IPS-15b (cell line): ENCODE results near the gene SCFD2.
"Not testable (repeated sequence)": the region's sequence is repeated elsewhere in the genome, so short reads cannot be mapped to it uniquely, and the experiment has no call there.

Experiments
- H3K27me3 ChIP-seq: one replicate; pipeline ENCODE4 v1.6.1; 2013; ENCODE audit warnings: low read length; ENCODE audit not compliant: control insufficient read depth, insufficient read depth
- H3K36me3 ChIP-seq: one replicate; pipeline ENCODE4 v1.6.1; 2013; ENCODE audit warnings: low read length; ENCODE audit not compliant: control insufficient read depth, insufficient read depth
- H3K4me1 ChIP-seq: one replicate; pipeline ENCODE4 v1.6.1; 2013; ENCODE audit warnings: mild to moderate bottlenecking, low read length; ENCODE audit not compliant: control insufficient read depth, insufficient read depth
- H3K4me3 ChIP-seq: one replicate; pipeline ENCODE4 v1.5.1; 2013; ENCODE audit warnings: low read depth, low read length
- H3K9ac ChIP-seq: one replicate; pipeline ENCODE4 v1.6.1; 2013; ENCODE audit warnings: low read depth, mild to moderate bottlenecking, low read length
- H3K9me3 ChIP-seq: one replicate; pipeline ENCODE4 v1.6.1; 2013; ENCODE audit warnings: mild to moderate bottlenecking, low read length; ENCODE audit not compliant: control insufficient read depth, insufficient read depth

The SCFD2 gene

DNA sequence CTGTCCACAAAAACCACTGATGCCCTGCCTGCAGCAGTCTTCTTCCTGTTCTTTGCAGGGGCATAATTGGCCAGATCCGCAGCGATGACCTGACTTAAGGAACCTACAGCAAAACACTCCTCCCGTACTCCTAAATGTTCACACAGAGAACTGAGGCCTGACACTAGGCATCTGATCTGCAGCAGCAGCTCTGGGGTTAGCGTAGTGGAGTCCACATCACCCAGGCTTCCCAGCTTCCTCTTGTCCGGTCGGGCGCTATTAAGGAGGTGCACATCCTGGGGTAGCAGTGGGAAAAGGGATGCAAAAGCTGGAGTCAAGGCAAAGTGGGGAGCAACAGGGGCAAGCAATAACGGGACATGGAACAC is 758 bp downstream of the SCFD2 start:
- Histone ChIP-seq H3K4me3 (peak overlapping the region; percentile 93), H3K27me3 (peaks cover 29% of the 10 kb centered on the region), H3K9me3 (no peaks in the 10 kb centered on the region), H3K36me3 (no peaks in the 10 kb centered on the region), H3K9ac (peak overlapping the region; percentile 16), H3K4me1 (peaks cover 5% of the 10 kb centered on the region)

DNA sequence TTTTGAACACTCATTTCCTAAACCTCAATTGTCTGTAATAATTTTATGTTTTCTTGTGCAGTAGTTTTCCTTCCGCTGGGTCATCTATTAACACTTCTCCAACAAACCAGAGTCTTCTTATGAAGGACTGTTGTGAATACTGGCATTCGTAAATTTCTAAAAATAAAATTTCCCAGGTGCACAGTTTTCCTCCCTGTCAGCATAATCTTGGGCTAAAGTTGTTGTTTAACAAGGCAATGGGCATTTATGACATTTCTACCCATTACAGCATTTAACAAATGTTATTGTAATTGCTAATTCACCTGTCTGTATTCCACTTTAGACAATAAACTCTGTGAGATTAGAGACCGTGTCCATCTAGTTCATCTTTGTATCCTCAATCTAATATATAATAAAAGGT is 1.2 kb downstream of the SCFD2 start:
- no peak overlapping the region for H3K9ac ChIP-seq
- H3K9me3 ChIP-seq = no peaks in the 10 kb centered on the region
- peaks cover 25% of the 10 kb centered on the region for H3K27me3 ChIP-seq
- peak overlapping the region; percentile 93 for H3K4me3 ChIP-seq
- H3K4me1 ChIP-seq = peaks cover 5% of the 10 kb centered on the region
- no peaks in the 10 kb centered on the region for H3K36me3 ChIP-seq

DNA sequence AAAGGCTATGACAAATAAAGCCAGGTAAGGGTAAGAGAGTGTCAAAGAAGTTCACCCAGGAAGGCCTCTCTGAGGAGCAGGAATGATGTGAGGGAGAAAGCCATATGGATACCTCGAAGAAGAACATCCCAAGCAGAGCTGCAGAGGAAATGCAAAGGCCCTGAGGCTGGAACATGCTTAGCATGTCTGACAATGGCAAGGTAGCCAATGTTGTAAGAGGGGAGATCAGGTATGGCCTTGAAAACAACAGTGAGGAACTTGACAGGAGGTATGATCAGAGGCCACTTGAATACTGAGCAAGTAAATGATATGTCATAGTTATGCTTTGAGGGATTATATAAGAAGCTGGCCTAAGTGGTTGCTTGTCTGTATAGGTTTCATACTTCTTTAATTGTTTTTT is 3.8 kb downstream of the SCFD2 start:
- Histone ChIP-seq H3K4me1 (peaks cover 5% of the 10 kb centered on the region), H3K4me3 (no peak overlapping the region), H3K27me3 (peaks cover 6% of the 10 kb centered on the region), H3K9me3 (no peaks in the 10 kb centered on the region), H3K9ac (no peak overlapping the region), H3K36me3 (no peaks in the 10 kb centered on the region)

DNA sequence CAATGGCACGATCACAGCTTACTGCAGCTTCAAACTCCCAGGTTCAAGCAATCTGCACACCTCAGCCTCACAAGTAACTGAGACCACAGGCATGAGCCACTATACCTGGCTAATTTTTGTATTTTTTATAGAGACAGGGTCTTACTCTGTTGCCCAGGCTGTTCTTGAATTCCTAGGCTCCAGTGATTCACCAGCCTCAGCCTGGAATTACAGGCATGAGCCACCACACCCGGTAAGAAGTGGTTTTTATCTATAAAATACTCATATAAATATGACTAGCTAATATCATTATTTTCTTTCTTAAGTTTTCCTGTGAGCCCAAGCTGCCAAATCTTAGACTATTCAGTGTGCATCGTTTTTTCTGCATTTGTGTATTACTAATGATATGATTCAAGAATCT is 4.4 kb downstream of the SCFD2 start:
- no peak overlapping the region for H3K9ac ChIP-seq
- H3K4me3 ChIP-seq = no peak overlapping the region

DNA sequence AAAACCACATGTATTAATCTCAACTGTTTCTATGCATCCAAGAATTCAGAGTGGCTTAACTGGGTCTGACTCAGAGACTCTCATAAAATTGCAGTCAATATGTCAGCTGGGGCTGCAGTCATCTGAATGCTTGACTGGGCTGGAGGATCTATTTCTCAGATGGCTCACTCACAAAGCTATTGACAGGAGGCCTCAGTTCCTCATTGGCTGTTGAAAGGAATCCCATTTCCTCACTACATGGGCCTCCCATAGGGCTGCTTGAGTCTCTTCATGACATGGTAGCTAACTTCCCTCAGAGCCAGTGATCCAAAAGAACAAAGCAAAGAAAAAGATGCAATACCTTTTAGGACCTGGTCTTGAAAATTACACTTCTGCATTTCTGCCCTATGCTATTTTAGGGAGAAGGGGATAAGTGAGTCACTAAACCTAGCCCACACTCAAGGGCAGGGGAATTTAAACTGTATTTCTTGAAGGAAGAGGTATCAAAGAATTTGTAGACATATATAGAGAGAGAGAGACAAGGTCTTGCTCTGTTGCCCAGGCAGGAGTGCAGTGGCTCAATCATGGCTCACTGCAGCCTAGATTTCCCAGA is 9.8 kb downstream of the SCFD2 start:
- H3K4me3 ChIP-seq = no peak overlapping the region
- no peak overlapping the region for H3K9ac ChIP-seq
- no peaks in the 10 kb centered on the region for H3K4me1 ChIP-seq
- no peaks in the 10 kb centered on the region for H3K9me3 ChIP-seq
- H3K27me3 ChIP-seq = no peaks in the 10 kb centered on the region
- H3K36me3 ChIP-seq = peaks cover 2% of the 10 kb centered on the region

More for the DNA sequence above, 4.4 kb downstream of the SCFD2 start:
- H3K9me3 ChIP-seq = no peaks in the 10 kb centered on the region
- peaks cover 4% of the 10 kb centered on the region for H3K4me1 ChIP-seq
- H3K27me3 ChIP-seq = peaks cover under 1% of the 10 kb centered on the region
- H3K36me3 ChIP-seq = no peaks in the 10 kb centered on the region

DNA sequence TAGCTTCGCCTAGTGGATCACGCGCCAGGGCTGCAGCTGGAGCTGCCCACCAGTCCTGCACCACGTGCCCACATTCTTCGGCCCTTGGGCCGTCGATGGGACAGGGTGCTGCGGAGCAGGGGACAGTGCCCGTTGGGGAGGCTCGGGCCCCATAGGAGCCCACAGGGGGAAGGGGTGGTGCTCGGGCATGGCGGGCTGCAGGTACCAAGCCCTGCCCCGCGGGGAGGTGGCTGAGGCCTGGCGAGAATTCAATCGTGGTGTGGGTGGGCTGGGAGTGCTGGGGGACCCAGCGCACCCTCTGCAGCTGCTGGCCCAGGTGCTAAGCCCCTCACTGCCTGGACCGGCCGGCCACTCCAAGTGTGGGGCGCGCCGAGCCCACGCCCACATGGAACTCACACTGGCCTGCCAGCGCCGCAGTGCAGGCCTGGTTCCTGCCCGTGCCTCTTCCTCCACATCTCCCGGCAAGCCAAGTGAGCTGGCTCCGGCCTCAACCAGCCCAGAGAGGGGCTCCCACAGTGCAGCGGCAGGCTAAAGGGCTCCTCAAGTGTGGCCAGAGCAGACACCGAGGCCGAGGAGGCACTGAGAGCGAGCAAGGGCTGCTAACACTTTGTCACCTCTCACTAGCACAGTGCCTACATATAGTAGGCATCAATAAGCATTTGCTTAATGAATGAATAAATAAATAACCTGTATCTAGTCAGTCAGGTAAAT is 11.7 kb downstream of the SCFD2 start:
- H3K27me3 ChIP-seq = no peaks in the 10 kb centered on the region

DNA sequence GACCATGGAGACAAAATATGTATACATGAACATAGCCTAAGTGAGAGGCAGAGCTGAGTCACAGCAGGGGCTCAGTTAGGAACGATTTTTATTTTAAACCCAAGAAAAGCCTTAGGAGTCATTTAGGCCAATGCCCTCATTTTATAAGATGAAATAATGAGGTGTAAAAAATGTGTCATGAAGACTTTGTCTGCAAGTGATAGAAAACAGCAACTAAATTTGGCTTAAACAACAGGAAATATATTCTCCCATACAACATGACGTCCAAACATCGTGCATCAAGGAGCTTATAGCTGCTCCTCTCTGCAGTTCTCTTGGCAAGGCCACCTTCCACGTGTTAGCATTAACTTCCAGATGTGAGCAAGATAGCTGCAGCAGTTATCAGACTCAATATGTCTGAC is 16.8 kb downstream of the SCFD2 start:
- Histone ChIP-seq H3K4me3 (no peak overlapping the region), H3K9ac (no peak overlapping the region), H3K27me3 (no peaks in the 10 kb centered on the region), H3K9me3 (no peaks in the 10 kb centered on the region), H3K4me1 (no peaks in the 10 kb centered on the region), H3K36me3 (no peaks in the 10 kb centered on the region)

More for the DNA sequence above, 11.7 kb downstream of the SCFD2 start:
- Histone ChIP-seq H3K4me1 (no peaks in the 10 kb centered on the region), H3K36me3 (peaks cover 2% of the 10 kb centered on the region), H3K4me3 (no peak overlapping the region), H3K9ac (no peak overlapping the region), H3K9me3 (no peaks in the 10 kb centered on the region)

DNA sequence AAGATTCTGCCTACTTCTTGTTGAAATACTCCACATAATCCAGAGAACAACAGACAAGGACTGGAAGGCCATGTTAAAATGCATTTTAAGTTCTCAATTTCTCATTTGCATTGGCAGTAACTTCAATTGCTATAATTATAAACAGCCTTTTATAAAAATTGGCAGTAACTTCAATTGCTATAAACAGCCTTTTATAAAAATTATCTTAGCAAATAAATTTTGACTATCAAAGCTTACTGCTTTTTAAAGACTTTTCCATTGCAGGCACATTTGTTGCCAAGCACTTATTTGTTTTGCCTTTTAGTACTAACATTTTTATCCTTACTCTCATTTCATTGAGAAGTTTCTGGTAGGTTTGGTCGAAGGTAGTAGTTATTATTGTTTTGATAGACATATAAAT is 17.8 kb downstream of the SCFD2 start:
- H3K9me3 ChIP-seq = no peaks in the 10 kb centered on the region
- H3K4me3 ChIP-seq = no peak overlapping the region
- no peaks in the 10 kb centered on the region for H3K36me3 ChIP-seq
- H3K4me1 ChIP-seq = no peaks in the 10 kb centered on the region
- H3K9ac ChIP-seq = no peak overlapping the region
- no peaks in the 10 kb centered on the region for H3K27me3 ChIP-seq

DNA sequence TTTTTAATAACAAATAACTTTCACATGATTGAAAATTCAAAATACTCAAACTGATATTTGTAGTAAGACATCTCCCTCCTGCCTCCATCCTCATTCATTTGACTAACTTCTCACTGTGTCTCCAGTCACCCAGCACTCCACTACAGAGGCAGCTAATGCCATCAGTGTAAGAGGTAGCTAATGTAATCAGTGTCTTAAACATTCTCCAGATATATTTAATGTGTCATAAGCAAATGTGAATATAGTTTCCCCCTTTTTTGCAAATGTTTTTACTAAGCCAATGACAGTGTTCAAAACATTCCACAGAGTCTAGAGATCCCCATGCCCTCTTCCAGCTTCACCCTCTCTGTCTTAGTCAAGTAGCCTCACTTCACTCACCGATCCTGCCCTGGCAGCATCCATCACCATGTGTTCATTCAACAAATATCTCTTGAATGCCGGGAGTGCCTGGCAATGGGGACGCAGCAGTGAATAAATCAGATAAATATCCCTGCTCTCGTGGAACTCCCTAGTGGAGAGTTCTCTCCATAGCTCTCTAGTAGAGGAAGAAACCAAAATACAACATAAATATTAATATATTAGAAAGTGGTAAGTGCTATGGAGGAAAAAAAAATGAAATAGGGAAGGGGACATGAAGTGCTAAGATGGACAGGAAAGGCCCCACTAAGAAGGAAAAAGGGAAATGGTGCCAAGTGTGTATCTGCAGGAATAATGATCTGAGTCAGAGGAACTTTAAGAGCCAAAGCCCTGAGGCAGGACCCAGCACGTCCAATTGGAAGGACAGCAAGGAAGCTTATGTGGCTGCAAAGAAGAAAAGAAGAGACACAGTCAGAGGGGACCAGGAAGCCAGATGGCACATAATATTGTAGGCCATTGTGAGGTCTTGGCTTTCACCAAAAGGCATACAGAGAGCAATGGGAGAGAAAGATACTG is 18.7 kb downstream of the SCFD2 start:
- H3K4me3 ChIP-seq = no peak overlapping the region
- no peaks in the 10 kb centered on the region for H3K36me3 ChIP-seq
- H3K9me3 ChIP-seq = no peaks in the 10 kb centered on the region
- no peaks in the 10 kb centered on the region for H3K4me1 ChIP-seq
- no peaks in the 10 kb centered on the region for H3K27me3 ChIP-seq
- no peak overlapping the region for H3K9ac ChIP-seq

DNA sequence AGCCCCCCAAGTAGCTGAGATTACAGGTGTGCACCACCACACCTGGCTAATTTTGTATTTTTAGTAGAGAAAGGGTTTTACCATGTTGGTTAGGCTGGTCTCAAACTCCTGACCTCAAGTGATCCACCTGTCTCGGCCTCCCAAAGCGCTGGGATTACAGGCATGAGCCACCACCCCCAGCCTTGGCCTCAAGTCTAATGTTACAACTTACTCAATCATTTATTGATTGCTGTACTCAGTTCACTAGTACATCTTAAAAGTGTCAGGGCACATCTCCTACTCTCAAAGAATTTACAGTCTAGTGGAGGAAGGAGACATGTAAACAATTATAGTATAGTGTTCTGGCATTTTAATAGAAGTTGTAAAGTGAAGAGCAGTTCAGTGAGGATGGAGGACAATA is 19.5 kb downstream of the SCFD2 start:
- H3K27me3 ChIP-seq, H3K4me3 ChIP-seq, H3K4me1 ChIP-seq, H3K9ac ChIP-seq, H3K9me3 ChIP-seq, H3K36me3 ChIP-seq: not testable (repeated sequence)

DNA sequence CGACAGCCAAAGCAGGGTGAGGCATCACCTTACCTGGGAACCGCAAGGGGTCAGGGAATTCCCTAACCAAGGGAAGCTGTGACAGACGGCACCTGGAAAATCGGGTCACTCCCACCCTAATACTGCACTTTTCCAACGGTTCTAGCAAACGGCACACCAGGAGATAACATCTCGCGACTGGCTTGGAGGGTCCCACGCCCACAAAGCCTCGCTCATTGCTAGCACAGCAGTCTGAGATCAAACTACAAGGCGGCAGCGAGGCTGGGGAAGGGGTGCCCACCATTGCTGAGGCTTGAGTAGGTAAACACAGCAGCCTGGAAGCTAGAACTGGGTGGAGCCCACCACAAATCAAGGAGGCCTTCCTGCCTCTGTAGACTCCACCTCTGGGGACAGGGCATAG is 25.7 kb downstream of the SCFD2 start:
- H3K36me3 ChIP-seq, H3K9ac ChIP-seq, H3K27me3 ChIP-seq, H3K4me1 ChIP-seq, H3K9me3 ChIP-seq, H3K4me3 ChIP-seq: not testable (repeated sequence)

DNA sequence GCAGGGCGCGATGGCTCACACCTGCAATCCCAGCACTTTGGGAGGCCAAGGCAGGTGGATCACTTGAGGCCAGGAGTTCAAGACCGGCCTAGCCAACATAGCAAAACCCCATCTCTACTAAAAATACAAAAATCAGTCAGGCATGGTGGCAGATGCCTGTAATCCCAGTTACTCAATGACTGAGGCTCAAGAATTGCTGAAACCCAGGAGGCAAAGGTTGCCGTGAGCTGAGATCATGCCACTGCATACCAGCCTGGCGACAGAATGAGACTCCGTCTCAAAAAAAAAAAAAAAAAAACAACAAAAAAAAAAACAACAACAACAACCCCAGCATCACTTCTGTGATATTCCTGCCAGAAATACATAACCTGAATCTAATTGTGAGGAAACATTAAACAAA is 30.9 kb downstream of the SCFD2 start:
- not testable (repeated sequence) for H3K36me3 ChIP-seq, H3K9ac ChIP-seq, H3K4me1 ChIP-seq, H3K27me3 ChIP-seq, H3K4me3 ChIP-seq, H3K9me3 ChIP-seq
